Measurements from ENCODE around the gene DNAI4. TPM values are rescaled to one million over a fixed set of nuclear protein-coding genes. Genes with fewer than 3 reads are reported as not detected.
"Not testable (repeated sequence)": the region's sequence is repeated elsewhere in the genome, so short reads cannot be mapped to it uniquely, and the experiment has no call there.

The DNAI4 gene
- total RNA-seq = 14.3 TPM
- long read RNA-seq, partial matches to known transcripts = 0 of 2 reads
- long read RNA-seq, other reads (novel, unspliced or antisense) = 1 of 2 reads

- intact Hi-C loops (cut with DNase I) = loop anchor here (5.0 to 10.0 kb wide), 4 partner anchors 127 to 510 kb away; partner anchors contain the start of genes SERBP1 and SLC35D1
- ATAC-seq (peak; percentile 98), DNase-seq (ENCODE audit: missing footprints) (peak; percentile 100)
Measured at GRCh38 chr1:66924756-66925557, at the start of gene DNAI4, which contains the start of gene MIER1. DNAI4 (minus strand) TSS chr1:66924856; CDS start chr1:66924831, 25 bp downstream. MIER1 (plus strand) TSS chr1:66924990; CDS start chr1:66925029, 39 bp downstream.

GRCh38 chr1:66968574-66968973 lies 43.9 kb upstream of the DNAI4 start:
- DNase-seq (ENCODE audit: missing footprints) (no peak), ATAC-seq (no peak)
- intact Hi-C loops (cut with DNase I) = no loop called here

GRCh38 chr1:66966188-66966873 lies 41.7 kb upstream of the DNAI4 start:
- intact Hi-C loops (cut with DNase I); ATAC-seq; DNase-seq (ENCODE audit: missing footprints): not testable (repeated sequence)

GRCh38 chr1:66957938-66958337 lies 33.3 kb upstream of the DNAI4 start:
- no peak for DNase-seq (ENCODE audit: missing footprints)
- intact Hi-C loops (cut with DNase I) = no loop called here
- ATAC-seq = no peak

GRCh38 chr1:66954208-66954607 lies 29.6 kb upstream of the DNAI4 start:
- intact Hi-C loops (cut with DNase I) = no loop called here
- DNase-seq (ENCODE audit: missing footprints) (no peak), ATAC-seq (no peak)

- intact Hi-C loops (cut with DNase I) = no loop called here
- DNase-seq (ENCODE audit: missing footprints) = no peak
- ATAC-seq = no peak
Measured at GRCh38 chr1:66951513-66951912, 26.9 kb upstream of the DNAI4 start.

- intact Hi-C loops (cut with DNase I) = no loop called here
- DNase-seq (ENCODE audit: missing footprints) = no peak
Measured at GRCh38 chr1:66947267-66947666, 22.6 kb upstream of the DNAI4 start.

GRCh38 chr1:66945316-66945715 lies 20.7 kb upstream of the DNAI4 start:
- DNase-seq (ENCODE audit: missing footprints) (no peak), ATAC-seq (no peak)
- intact Hi-C loops (cut with DNase I) = no loop called here

More at GRCh38 chr1:66947267-66947666, 22.6 kb upstream of the DNAI4 start:
- no peak for ATAC-seq

GRCh38 chr1:66944330-66945274 lies 19.9 kb upstream of the DNAI4 start:
- DNase-seq (ENCODE audit: missing footprints) (no peak), ATAC-seq (peak; percentile 34)
- intact Hi-C loops (cut with DNase I) = no loop called here

- no peak for ATAC-seq
- no peak for DNase-seq (ENCODE audit: missing footprints)
- intact Hi-C loops (cut with DNase I) = no loop called here
Measured at GRCh38 chr1:66943361-66943969, 18.8 kb upstream of the DNAI4 start.

- DNase-seq (ENCODE audit: missing footprints) (no peak), ATAC-seq (no peak)
- intact Hi-C loops (cut with DNase I) = no loop called here
Measured at GRCh38 chr1:66940981-66941380, 16.3 kb upstream of the DNAI4 start.

GRCh38 chr1:66938613-66939012 lies 14.0 kb upstream of the DNAI4 start:
- ATAC-seq = no peak
- DNase-seq (ENCODE audit: missing footprints) = no peak
- intact Hi-C loops (cut with DNase I) = no loop called here

- intact Hi-C loops (cut with DNase I) = no loop called here
- DNase-seq (ENCODE audit: missing footprints) (no peak), ATAC-seq (no peak)
Measured at GRCh38 chr1:66937529-66938234, 13.0 kb upstream of the DNAI4 start.

- intact Hi-C loops (cut with DNase I) = no loop called here
- no peak for ATAC-seq
- DNase-seq (ENCODE audit: missing footprints) = no peak
Measured at GRCh38 chr1:66933887-66934700, 9.4 kb upstream of the DNAI4 start.

- no peak for ATAC-seq
- intact Hi-C loops (cut with DNase I) = no loop called here
- DNase-seq (ENCODE audit: missing footprints) = no peak
Measured at GRCh38 chr1:66932291-66932690, 7.6 kb upstream of the DNAI4 start.

GRCh38 chr1:66931590-66931989 lies 6.9 kb upstream of the DNAI4 start:
- no peak for DNase-seq (ENCODE audit: missing footprints)
- no peak for ATAC-seq
- intact Hi-C loops (cut with DNase I) = no loop called here

- intact Hi-C loops (cut with DNase I) = no loop called here
- ATAC-seq = no peak
Measured at GRCh38 chr1:66930823-66931174, 6.1 kb upstream of the DNAI4 start.

More at GRCh38 chr1:66930823-66931174, 6.1 kb upstream of the DNAI4 start:
- no peak for DNase-seq (ENCODE audit: missing footprints)

Measured in Right ventricle myocardium inferior (tissue), 1 donor.